H1 (cell line): Measurements from ENCODE around the gene CDYL2. TPM values are rescaled to one million over a fixed set of nuclear protein-coding genes. Genes with fewer than 3 reads are reported as not detected.

ENCODE experiments used
- CTCF ChIA-PET: fragments of 300-600 bp; sonication (Branson Sonifier 250); formaldehyde crosslinking; loops from one replicate; lab custom pipeline; 2021; ENCODE audit not compliant: partially characterized antibody; lab: Charles Lee
- POLR2A ChIA-PET: fragments of 300-600 bp; sonication (Branson Sonifier 250); formaldehyde crosslinking; loops from one replicate; lab custom pipeline; 2021; ENCODE audit warnings: inconsistent platforms; ENCODE audit not compliant: partially characterized antibody; lab: Charles Lee
- DNase-seq, 2 experiments: peaks; one replicate each; pipeline versions ENCODE4 v3.0.0 to v3.0.0-alpha.2; 2010 to 2022; ENCODE audit warnings: low spot score in 2 of 2, low read depth in 1 of 2, mixed read lengths in 1 of 2
- FAIRE-seq: peaks from 2 replicates; lab custom pipeline; 2011; peaks lifted over from hg19 to GRCh38; lab: Jason Lieb, UNC
- H2AFZ ChIP-seq: 2 replicates; pipeline ENCODE4 v1.8.1; 2012; ENCODE audit warnings: low read length, inconsistent platforms
- H2AK5ac ChIP-seq: 2 replicates; pipeline ENCODE4 v1.6.1; 2013; ENCODE audit warnings: low read depth, low read length
- H2BK120ac ChIP-seq: replicated peaks from 2 replicates; pipeline ENCODE3; 2013; ENCODE audit warnings: low read depth, low read length, inconsistent platforms
- H2BK12ac ChIP-seq: 2 replicates; pipeline ENCODE4 v1.6.1; 2013; ENCODE audit warnings: low read depth, low read length
- H2BK15ac ChIP-seq: 2 replicates; pipeline ENCODE4 v1.6.1; 2013; ENCODE audit warnings: low read length
- H2BK20ac ChIP-seq: 2 replicates; pipeline ENCODE4 v1.6.1; 2013; ENCODE audit warnings: low read length
- H2BK5ac ChIP-seq: 2 replicates; pipeline ENCODE4 v1.6.1; 2013; ENCODE audit warnings: low read depth, low read length
- H3K14ac ChIP-seq: 2 replicates; pipeline ENCODE4 v1.6.1; 2013; ENCODE audit warnings: inconsistent platforms; ENCODE audit not compliant: insufficient read length
- H3K18ac ChIP-seq: 2 replicates; pipeline ENCODE4 v1.6.1; 2013; ENCODE audit warnings: low read length; ENCODE audit errors: extremely low read depth
- H3K23ac ChIP-seq: 2 replicates; pipeline ENCODE4 v1.6.1; 2013; ENCODE audit warnings: inconsistent platforms; ENCODE audit not compliant: insufficient read length
- H3K23me2 ChIP-seq: 2 replicates; pipeline ENCODE4 v1.6.1; 2013; ENCODE audit warnings: low read depth, low read length
- H3K27ac ChIP-seq: 2 replicates; pipeline ENCODE4 v1.6.1; 2011; ENCODE audit warnings: low read depth, low read length, inconsistent platforms
- H3K27me3 ChIP-seq, 4 experiments: replicated peaks in 1 of 4; 1 replicate in 1 of 4; 2 replicates in 3 of 4; pipeline versions ENCODE4 v1.6.1 to v1.8.1; 2011 to 2013; ENCODE audit warnings: low read length in 3 of 4, mild to moderate bottlenecking in 3 of 4, inconsistent platforms in 2 of 4, mixed read lengths in 2 of 4, moderate library complexity in 1 of 4; ENCODE audit not compliant: control insufficient read depth in 3 of 4, insufficient read depth in 3 of 4; ENCODE audit errors: extremely low read depth in 1 of 4
- H3K36me3 ChIP-seq, 4 experiments: 2 replicates each; pipeline versions ENCODE4 v1.6.1 to v1.8.1; 2011 to 2013; ENCODE audit warnings: mild to moderate bottlenecking in 4 of 4, low read length in 3 of 4, moderate library complexity in 2 of 4, control low read depth in 1 of 4, inconsistent platforms in 1 of 4; ENCODE audit not compliant: insufficient read depth in 4 of 4, control insufficient read depth in 2 of 4
- H3K4ac ChIP-seq: replicated peaks from 2 replicates; pipeline ENCODE3; 2013; ENCODE audit warnings: low read length, low read depth, mixed read lengths, inconsistent platforms; ENCODE audit not compliant: insufficient read length
- H3K4me1 ChIP-seq, 4 experiments: replicated peaks in 1 of 4; 1 replicate in 1 of 4; 2 replicates in 3 of 4; pipeline versions ENCODE4 v1.6.1 to v1.8.1; 2011 to 2013; ENCODE audit warnings: low read length in 3 of 4, inconsistent platforms in 2 of 4, mixed read lengths in 1 of 4; ENCODE audit not compliant: insufficient read depth in 4 of 4, control insufficient read depth in 3 of 4
- H3K4me2 ChIP-seq, 2 experiments: 2 replicates each; pipeline versions ENCODE4 v1.6.1 to v1.8.1; 2011 to 2013; ENCODE audit warnings: low read depth in 2 of 2, low read length in 2 of 2, control low read depth in 1 of 2, inconsistent platforms in 1 of 2, mild to moderate bottlenecking in 1 of 2; ENCODE audit not compliant: insufficient read depth in 1 of 2
- H3K4me3 ChIP-seq, 4 experiments: fragments of 200-600, 300-600 bp in 1 of 4; sonication (generic), shearing (Covaris generic), sonication (Bioruptor Twin) in 1 of 4; 2 replicates each; pipeline versions ENCODE4 v1.5.1 to v1.8.1; 2011 to 2016; ENCODE audit warnings: low read length in 4 of 4, low read depth in 3 of 4, control low read depth in 2 of 4, inconsistent platforms in 2 of 4, mild to moderate bottlenecking in 2 of 4, mixed read lengths in 1 of 4, moderate library complexity in 1 of 4; ENCODE audit not compliant: insufficient read depth in 2 of 4; ENCODE audit errors: extremely low read depth in 1 of 4
- H3K56ac ChIP-seq: replicated peaks from 2 replicates; pipeline ENCODE3; 2013; ENCODE audit warnings: low read depth, mild to moderate bottlenecking, mixed read lengths, low read length, inconsistent platforms; ENCODE audit not compliant: insufficient read length
- H3K79me1 ChIP-seq: 2 replicates; pipeline ENCODE4 v1.6.1; 2013; ENCODE audit warnings: low read depth, low read length, control low read depth
- H3K79me2 ChIP-seq, 2 experiments: 2 replicates each; pipeline versions ENCODE4 v1.6.1 to v1.8.1; 2012 to 2013; ENCODE audit warnings: low read length in 2 of 2, mild to moderate bottlenecking in 2 of 2, inconsistent platforms in 1 of 2; ENCODE audit not compliant: insufficient read depth in 2 of 2, control insufficient read depth in 1 of 2
- H3K9ac ChIP-seq, 4 experiments: replicated peaks in 1 of 4; 1 replicate in 1 of 4; 2 replicates in 3 of 4; pipeline versions ENCODE4 v1.6.1 to v1.8.1; 2011 to 2013; ENCODE audit warnings: low read depth in 3 of 4, low read length in 3 of 4, control low read depth in 2 of 4, mild to moderate bottlenecking in 2 of 4, moderate library complexity in 2 of 4, inconsistent platforms in 1 of 4; ENCODE audit errors: extremely low read depth in 1 of 4
- H3K9me3 ChIP-seq, 2 experiments: 2 replicates each; pipeline versions ENCODE4 v1.6.1 to v1.8.1; 2012 to 2013; ENCODE audit warnings: mild to moderate bottlenecking in 2 of 2, moderate library complexity in 2 of 2, control low read depth in 1 of 2, inconsistent platforms in 1 of 2, low read depth in 1 of 2, low read length in 1 of 2, mixed read lengths in 1 of 2; ENCODE audit not compliant: insufficient read depth in 2 of 2
- H4K20me1 ChIP-seq, 2 experiments: replicated peaks in 1 of 2; 2 replicates each; pipeline versions ENCODE3 to v1.8.1; 2011 to 2013; ENCODE audit warnings: inconsistent platforms in 2 of 2, low read length in 2 of 2, mild to moderate bottlenecking in 1 of 2; ENCODE audit not compliant: insufficient read depth in 2 of 2, control insufficient read depth in 1 of 2
- H4K5ac ChIP-seq: 2 replicates; pipeline ENCODE4 v1.6.1; 2013; ENCODE audit warnings: low read length, low read depth, mixed read lengths, inconsistent platforms; ENCODE audit not compliant: insufficient read length
- H4K8ac ChIP-seq: 2 replicates; pipeline ENCODE4 v1.8.0; 2013; ENCODE audit warnings: mild to moderate bottlenecking, moderate library complexity, low read length, inconsistent platforms; ENCODE audit not compliant: insufficient read depth; ENCODE audit errors: extremely low read depth
- H4K91ac ChIP-seq: replicated peaks from 2 replicates; pipeline ENCODE3; 2013; ENCODE audit warnings: low read length, mixed read lengths, inconsistent platforms; ENCODE audit not compliant: insufficient read length
- ATF2 ChIP-seq: IDR thresholded peaks from 2 replicates; pipeline ENCODE4 v1.6.1; 2012; ENCODE audit warnings: low read length, inconsistent platforms
- ATF3 ChIP-seq: IDR thresholded peaks from 2 replicates; pipeline ENCODE4 v1.6.1; 2011; ENCODE audit warnings: low read depth, mild to moderate bottlenecking, low read length; ENCODE audit not compliant: insufficient read depth
- BCL11A ChIP-seq, 2 experiments: IDR thresholded peaks; one replicate each; pipeline ENCODE4 v1.6.1; 2011; ENCODE audit warnings: low read depth in 2 of 2, low read length in 2 of 2, mild to moderate bottlenecking in 2 of 2
- GABPA ChIP-seq: IDR thresholded peaks from 2 replicates; pipeline ENCODE4 v1.6.1; 2011; ENCODE audit warnings: mild to moderate bottlenecking, low read length, moderate library complexity, borderline replicate concordance; ENCODE audit not compliant: insufficient read depth
- JUN ChIP-seq: IDR thresholded peaks from 2 replicates; pipeline ENCODE4 v1.6.1; 2011; ENCODE audit warnings: low read depth, mild to moderate bottlenecking, improper control_type of control experiment, low read length
- RBBP5 ChIP-seq: IDR thresholded peaks from 2 replicates; pipeline ENCODE4 v1.7.1; 2012; ENCODE audit warnings: low read depth, mild to moderate bottlenecking, inconsistent platforms, low read length, moderate library complexity, borderline replicate concordance
- RFX5 ChIP-seq: IDR thresholded peaks from 2 replicates; pipeline ENCODE4 v1.6.1; 2011; ENCODE audit warnings: low read depth, low read length, improper control_type of control experiment, borderline replicate concordance
- SRF ChIP-seq: IDR thresholded peaks from 2 replicates; pipeline ENCODE4 v1.6.1; 2011; ENCODE audit warnings: mild to moderate bottlenecking, low read depth, low read length, moderate library complexity
- SUZ12 ChIP-seq: fragments of 200-600 bp; sonication (generic); IDR thresholded peaks from 2 replicates; pipeline ENCODE4 v1.6.1; 2012; ENCODE audit warnings: mild to moderate bottlenecking, inconsistent platforms, low read length, moderate library complexity, mixed read lengths
- USF2 ChIP-seq: IDR thresholded peaks from 2 replicates; pipeline ENCODE4 v1.6.1; 2011; ENCODE audit warnings: low read length, improper control_type of control experiment
- YY1 ChIP-seq: IDR thresholded peaks from 2 replicates; pipeline ENCODE4 v1.6.1; 2011; ENCODE audit warnings: low read depth, mild to moderate bottlenecking, low read length
- WGBS, 2 experiments: shearing (Covaris generic) in 1 of 2; methylation state at CpG; one replicate each; pipeline versions ENCODE4 v1.1.6 to v1.1.7; 2013 to 2015; ENCODE audit warnings: low lambda C conversion rate in 2 of 2, mixed read lengths in 2 of 2, inconsistent platforms in 1 of 2, low coverage in 1 of 2, missing lambda C conversion rate in 1 of 2; ENCODE audit not compliant: insufficient replicate concordance in 2 of 2, insufficient coverage in 1 of 2, insufficient read length in 1 of 2; ENCODE audit errors: extremely low coverage in 1 of 2, missing lambda C conversion rate in 1 of 2; 5-methylcytosine and 5-hydroxymethylcytosine counted together
- polyA plus RNA-seq, 7 experiments: library from polyadenylated mRNA; depleted of rRNA in 3 of 7; stranded (reverse) in 5 of 7; unstranded in 2 of 7; fragments of >200 nt in 5 of 7; fragments of 200-250 nt in 2 of 7; gene quantifications; 1 replicate in 5 of 7; 2 replicates in 1 of 7; 4 replicates in 1 of 7; pipeline versions ENCODE4 v1.2.1 to v1.2.3, GENCODE V29; 2011 to 2013; ENCODE audit warnings: missing spikeins in 2 of 7, mixed read lengths in 2 of 7
- total RNA-seq: library from RNA; stranded (reverse); fragmentation: NEBNext Ultra II Directional; extraction: Animal tissue kit (Norgen Biotek cat#: 25700); gene quantifications from 2 replicates; pipeline ENCODE4 v1.2.1, GENCODE V29; 2021

The CDYL2 gene
- total and polyA plus RNA-seq, 2 of the 8 experiments (the other 6 are each of a cell fraction or from before 2014, with no cell fraction given) = 0.33 to 5.3 TPM

GRCh38 chr16:80784951-80785350 is 19.4 kb downstream of the CDYL2 start:
- no peak overlapping the region for H2BK15ac ChIP-seq
- no peak overlapping the region for H2BK12ac ChIP-seq
- no peak for FAIRE-seq
- POLR2A ChIA-PET = no interaction called here
- no peak overlapping the region for H3K14ac ChIP-seq
- H2BK120ac ChIP-seq = no peak overlapping the region
- no peak overlapping the region for H4K5ac ChIP-seq
- no peak overlapping the region for H2AK5ac ChIP-seq
- H3K27ac ChIP-seq = no peak overlapping the region
- peaks cover 8 to 9% of the 10 kb centered on the region in 2 experiments; a peak in 3 of 4 replicates for H3K9me3 ChIP-seq
- H3K4me3 ChIP-seq = no peak overlapping the region
- no peaks in the 10 kb centered on the region for H3K79me2 ChIP-seq
- no peak overlapping the region for H3K18ac ChIP-seq
- DNase-seq = no peak
- no peaks in the 10 kb centered on the region for H3K27me3 ChIP-seq
- no peak overlapping the region for H2BK5ac ChIP-seq
- H2BK20ac ChIP-seq = no peak overlapping the region
- H3K4me2 ChIP-seq = no peak overlapping the region
- no peaks in the 10 kb centered on the region for H4K20me1 ChIP-seq
- H3K23ac ChIP-seq = no peak overlapping the region
- H2AFZ ChIP-seq = no peak overlapping the region
- H3K23me2 ChIP-seq = no peaks in the 10 kb centered on the region
- CTCF ChIA-PET = interaction anchor here (1.1 kb wide), 1 partner anchor 102 kb away, joined by 3 read pairs; no protein-coding TSS in a partner anchor
- H3K9ac ChIP-seq = no peak overlapping the region
- no peak overlapping the region for H4K8ac ChIP-seq
- no peak overlapping the region for H4K91ac ChIP-seq
- no peaks in the 10 kb centered on the region for H3K36me3 ChIP-seq
- H3K4ac ChIP-seq = no peak overlapping the region
- 82% methylated on average over 3 of the region's 3 CpGs; no CpG with 5 or more reads in 1 of the 2 experiments for WGBS, 2 experiments
- H3K56ac ChIP-seq = no peak overlapping the region
- no peaks in the 10 kb centered on the region; a peak in 1 of 7 replicates for H3K4me1 ChIP-seq
- no peaks in the 10 kb centered on the region for H3K79me1 ChIP-seq
- TF ChIP-seq GABPA (no peak), ATF3 (no peak), SUZ12 (no peak), RBBP5 (no peak), USF2 (no peak), YY1 (no peak), SRF (no peak), JUN (no peak), RFX5 (no peak), BCL11A (IDR thresholded peaks at IDR 0.05; ENCODE audit: low read depth in 2 of 2, low read length in 2 of 2) (no peak), ATF2 (no peak)
